A549 (cell line): ENCODE results near the gene NCS1. TPM values are rescaled to one million over a fixed set of nuclear protein-coding genes. Genes with fewer than 3 reads are reported as not detected.
A peak's percentile ranks its signal among the peaks of the same experiment; 100 is the strongest.

ENCODE experiments used
- ATAC-seq, 2 experiments: fragments of 200-7000 bp in 1 of 2; fragments of >200 bp in 1 of 2; cut with Nextera tagmentation in 1 of 2; cut with Tn5 transposase in 1 of 2; 3 replicates each; pipeline versions ENCODE4 v1.8.0 to v1.9.1; 2018 to 2020; ENCODE audit warnings: mild to moderate bottlenecking in 1 of 2, moderate library complexity in 1 of 2
- CTCF ChIA-PET: fragments of 300-600 bp; sonication (Branson Sonifier 250); formaldehyde crosslinking; extraction: SDS; loops from one replicate; lab custom pipeline; 2021; ENCODE audit warnings: antibody characterized with exemption, inconsistent platforms; lab: Yijun Ruan, JAX
- POLR2A ChIA-PET: fragments of 350-600 bp; formaldehyde crosslinking; extraction: SDS; loops from one replicate; lab custom pipeline; 2021; ENCODE audit warnings: antibody characterized with exemption, inconsistent platforms; lab: Yijun Ruan, JAX
- DNase-seq, 2 experiments: peaks; one replicate each; pipeline versions ENCODE4 v3.0.0 to v3.0.0-alpha.2; 2011 to 2016; ENCODE audit warnings: low read depth in 1 of 2, low spot score in 1 of 2
- FAIRE-seq: peaks from 2 replicates; lab custom pipeline; 2011; peaks lifted over from hg19 to GRCh38; lab: Jason Lieb, UNC
- H3K27ac ChIP-seq, 2 experiments: fragments of >200 bp; sonication (Bioruptor Twin); formaldehyde crosslinking; 3 replicates each; pipeline ENCODE4 v1.5.1; 2016 to 2017
- H3K4me1 ChIP-seq: fragments of >200 bp; sonication (Bioruptor Twin); formaldehyde crosslinking; 3 replicates; pipeline ENCODE4 v1.6.1; 2016
- H3K4me2 ChIP-seq: fragments of >200 bp; sonication (Bioruptor Twin); formaldehyde crosslinking; 3 replicates; pipeline ENCODE4 v1.6.1; 2016
- H3K4me3 ChIP-seq: fragments of >200 bp; sonication (Bioruptor Twin); formaldehyde crosslinking; 3 replicates; pipeline ENCODE4 v1.5.1; 2016
- H3K9me3 ChIP-seq: fragments of >200 bp; sonication (Bioruptor Twin); formaldehyde crosslinking; 3 replicates; pipeline ENCODE4 v1.6.1; 2016
- CHD4 ChIP-seq: fragments of 200-600 bp; sonication (generic); IDR thresholded peaks from 2 replicates; pipeline ENCODE4 v1.6.1; 2016; ENCODE audit warnings: antibody characterized with exemption, mild to moderate bottlenecking, borderline replicate concordance
- CTCF ChIP-seq: fragments of >200 bp; sonication (Bioruptor Twin); formaldehyde crosslinking; IDR thresholded peaks from 3 replicates; pipeline ENCODE4 v1.5.1; 2016
- FOSL2 ChIP-seq, 2 experiments: fragments of 450-650 bp in 1 of 2; fragments of >200 bp in 1 of 2; sonication (Bioruptor Twin) in 1 of 2; formaldehyde crosslinking; IDR thresholded peaks; 2 replicates each; pipeline versions ENCODE4 v1.5.0 to v1.6.1; 2016 to 2020; ENCODE audit warnings: mild to moderate bottlenecking in 1 of 2, moderate library complexity in 1 of 2
- HEYL ChIP-seq: fragments of 250-450 bp; sonication (Bioruptor Pico); IDR thresholded peaks from 2 replicates; pipeline ENCODE4 v1.8.0; 2021; ENCODE audit warnings: mild to moderate bottlenecking, moderate library complexity
- HOXB13 ChIP-seq: fragments of 250-450 bp; sonication (Bioruptor Pico); IDR thresholded peaks from 2 replicates; pipeline ENCODE4 v1.5.0; 2020; ENCODE audit warnings: low read depth, mild to moderate bottlenecking, moderate library complexity
- JUNB ChIP-seq: fragments of >200 bp; sonication (Bioruptor Twin); formaldehyde crosslinking; IDR thresholded peaks from 2 replicates; pipeline ENCODE4 v1.6.1; 2016
- KDM1A ChIP-seq: fragments of 200-600 bp; sonication (generic); IDR thresholded peaks from 2 replicates; pipeline ENCODE4 v1.6.1; 2016; ENCODE audit warnings: low read depth, mild to moderate bottlenecking
- MAFK ChIP-seq: fragments of 450-650 bp; IDR thresholded peaks from 2 replicates; pipeline ENCODE4 v1.6.1; 2014; ENCODE audit not compliant: partially characterized antibody
- NPAS2 ChIP-seq: fragments of 250-450 bp; sonication (Bioruptor Pico); IDR thresholded peaks from 2 replicates; pipeline ENCODE4 v1.8.0; 2022; ENCODE audit warnings: mild to moderate bottlenecking, moderate library complexity, borderline replicate concordance
- POLR2A ChIP-seq: IDR thresholded peaks from 2 replicates; pipeline ENCODE4 v1.6.1; 2012; ENCODE audit warnings: mild to moderate bottlenecking, low read length
- POLR2AphosphoS2 ChIP-seq: conservative IDR thresholded peaks from 2 replicates; pipeline ENCODE4 v1.6.1; 2012; ENCODE audit warnings: low read length, improper control_type of control experiment, inconsistent platforms
- RAD21 ChIP-seq, 2 experiments: fragments of >200 bp in 1 of 2; sonication (Bioruptor Twin) in 1 of 2; formaldehyde crosslinking in 1 of 2; IDR thresholded peaks in 1 of 2; conservative IDR thresholded peaks in 1 of 2; 2 replicates in 1 of 2; 3 replicates in 1 of 2; pipeline ENCODE4 v1.6.1; 2012 to 2018; ENCODE audit warnings: inconsistent platforms in 1 of 2
- SMC3 ChIP-seq: fragments of >200 bp; sonication (Bioruptor Twin); formaldehyde crosslinking; IDR thresholded peaks from 3 replicates; pipeline ENCODE4 v1.6.1; 2018; ENCODE audit warnings: inconsistent platforms
- SREBF2 ChIP-seq: fragments of 450-650 bp; IDR thresholded peaks from 2 replicates; pipeline ENCODE4 v1.6.1; 2014; ENCODE audit warnings: mild to moderate bottlenecking, moderate library complexity
- USF2 ChIP-seq: fragments of 450-650 bp; IDR thresholded peaks from 2 replicates; pipeline ENCODE4 v1.6.1; 2014; ENCODE audit warnings: antibody characterized with exemption
- ZNF302 ChIP-seq: fragments of 250-450 bp; sonication (Bioruptor Pico); IDR thresholded peaks from 2 replicates; pipeline ENCODE4 v1.9.0; 2021; ENCODE audit warnings: inconsistent platforms, mild to moderate bottlenecking, moderate library complexity
- ZSCAN20 ChIP-seq: fragments of 250-450 bp; sonication (Bioruptor Pico); IDR thresholded peaks from 2 replicates; pipeline ENCODE4 v1.8.0; 2022; ENCODE audit warnings: mild to moderate bottlenecking, moderate library complexity
- WGBS: methylation state at CpG from one replicate; pipeline ENCODE4 v1.1.6; 2017; ENCODE audit errors: missing lambda C conversion rate; 5-methylcytosine and 5-hydroxymethylcytosine counted together
- polyA plus RNA-seq, 4 experiments: library from polyadenylated mRNA; depleted of rRNA in 3 of 4; stranded (reverse); fragments of >200 nt; fragmentation: RNase III in 1 of 4; extraction: RNeasy Plus Mini Kit Qiagen cat#74134 plus additional on column Dnase treatment in 1 of 4; gene quantifications; 2 replicates in 3 of 4; 3 replicates in 1 of 4; pipeline ENCODE4 v1.2.3, GENCODE V29; 2011 to 2017
- TF ChIP-seq, protein P1 (sequence below): fragments of >200 bp; sonication (Bioruptor Twin); formaldehyde crosslinking; IDR thresholded peaks from 2 replicates; pipeline ENCODE4 v1.6.1; 2016

The NCS1 gene
- polyA plus RNA-seq, 2 of the 4 experiments (the other 2 are of a cell fraction), result 17.9 to 21.9 TPM

DNA sequence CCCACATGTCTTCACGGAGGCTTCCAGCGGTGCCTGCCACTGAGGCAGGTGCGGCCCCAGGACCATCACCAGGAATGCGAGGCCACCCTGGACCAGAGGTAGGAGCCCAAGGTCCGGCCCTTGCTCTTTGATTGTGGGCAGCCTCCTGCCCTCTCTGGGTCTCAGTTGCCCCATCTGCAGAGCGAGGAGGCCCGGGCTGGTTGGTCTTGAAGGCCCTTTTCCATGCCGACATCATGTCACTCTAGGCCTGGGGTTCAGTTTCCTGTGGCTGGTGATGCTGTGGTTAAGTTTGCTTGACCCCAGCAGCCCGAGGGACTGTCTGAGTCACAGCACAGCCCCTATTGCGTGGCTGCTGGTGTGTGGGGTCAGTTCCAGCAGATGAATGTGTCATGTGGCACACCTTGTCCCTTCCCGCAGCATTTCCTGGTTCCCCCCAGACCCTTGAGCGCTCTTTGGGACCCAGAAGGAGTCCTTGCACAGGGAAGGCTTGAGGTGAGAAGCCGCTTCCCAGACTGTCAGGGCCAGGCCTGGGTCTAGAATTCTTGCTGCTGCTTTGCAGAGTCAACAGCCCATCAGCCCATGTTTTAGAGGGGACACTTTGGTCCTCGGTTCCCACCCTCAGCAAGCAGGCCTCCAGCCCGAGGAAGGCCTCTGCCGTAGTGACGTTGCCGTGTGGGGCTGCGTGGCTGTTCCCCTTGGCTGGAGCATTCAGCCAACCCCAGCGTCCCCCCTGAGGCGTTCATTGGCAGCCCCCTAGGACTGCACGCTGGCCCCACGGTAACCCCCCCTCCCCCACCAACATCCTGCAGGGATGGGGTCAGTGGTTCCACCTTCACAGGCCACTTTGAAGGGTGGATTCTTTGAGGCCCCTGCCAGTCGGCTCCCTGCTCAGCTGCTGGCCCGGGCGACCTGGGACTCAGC is 62.4 kb downstream of the NCS1 start:
- 80% methylated on average over 14 of the region's 26 CpGs for WGBS
- no peak overlapping the region for H3K4me3 ChIP-seq
- CTCF ChIA-PET, result interaction anchor here (0.8 to 2.3 kb wide), 3 partner anchors 9 to 28 kb away, joined by 3 to 17 read pairs (median 3); no protein-coding TSS in a partner anchor
- POLR2A ChIA-PET, result no interaction called here
- ATAC-seq (no peak), FAIRE-seq (no peak), DNase-seq (no peak)
- no peaks in the 10 kb centered on the region for H3K9me3 ChIP-seq
- no peaks in the 10 kb centered on the region for H3K4me1 ChIP-seq
- TF ChIP-seq SREBF2 (no peak), KDM1A (no peak), POLR2AphosphoS2 (no peak), POLR2A (no peak)
- no peak overlapping the region for H3K27ac ChIP-seq
- H3K4me2 ChIP-seq, result no peak overlapping the region

DNA sequence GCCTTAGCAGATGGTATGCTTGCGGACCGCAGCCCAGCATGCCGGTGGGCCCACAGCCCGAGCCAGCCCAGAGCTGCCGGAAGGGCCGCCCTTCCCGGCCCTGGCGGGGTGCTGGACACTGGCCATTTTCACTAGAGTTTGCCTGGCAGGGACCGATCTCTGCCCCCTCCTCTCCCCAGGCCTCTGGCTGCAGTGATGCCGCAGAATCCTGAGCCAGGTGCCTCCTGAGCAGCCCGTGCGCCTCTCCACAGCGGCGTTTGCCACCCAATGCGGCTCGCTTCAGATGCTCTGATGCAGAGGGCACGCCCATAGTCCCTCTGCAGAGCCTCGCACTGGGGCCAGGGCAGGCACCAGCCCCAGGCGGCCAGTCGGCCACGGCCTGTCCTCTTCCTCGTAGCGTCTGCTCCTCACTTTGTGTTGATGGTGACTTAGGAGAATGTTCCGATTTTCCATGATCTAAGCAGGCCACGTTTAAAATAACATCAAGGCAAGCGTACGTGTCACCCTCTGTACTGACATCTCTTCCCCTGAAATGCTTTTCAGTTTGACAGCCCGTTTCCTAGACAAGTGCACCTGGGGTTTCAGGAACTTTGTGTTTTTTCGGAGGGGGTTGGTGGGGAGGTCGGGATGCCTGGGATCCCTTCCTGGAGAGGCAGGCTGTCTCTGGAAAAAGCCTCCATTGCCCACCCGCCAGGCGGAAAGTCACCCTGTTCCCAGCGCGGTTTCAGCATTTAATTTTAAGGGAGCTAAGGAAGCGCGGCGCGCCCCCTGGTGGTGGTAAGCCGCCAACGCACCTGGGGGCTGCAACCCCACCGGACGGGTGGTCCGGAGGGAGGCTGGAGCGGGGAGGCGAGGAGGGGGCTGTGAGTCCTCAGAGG is 63.6 kb downstream of the NCS1 start:
- peak in 1 of 2 experiments; percentile 67; a peak in 3 of 6 replicates for ATAC-seq
- no peak overlapping the region for H3K27ac ChIP-seq
- peak; percentile 79 to 85 for TF ChIP-seq RAD21 (conservative IDR thresholded peaks at IDR 0.05 in 1 of 2, IDR thresholded peaks at IDR 0.05 in 1 of 2)
- TF ChIP-seq SMC3, result peak; percentile 93
- no peak for TF ChIP-seq CHD4
- TF ChIP-seq, protein P1, sequence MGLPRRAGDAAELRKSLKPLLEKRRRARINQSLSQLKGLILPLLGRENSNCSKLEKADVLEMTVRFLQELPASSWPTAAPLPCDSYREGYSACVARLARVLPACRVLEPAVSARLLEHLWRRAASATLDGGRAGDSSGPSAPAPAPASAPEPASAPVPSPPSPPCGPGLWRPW, result no peak
- TF ChIP-seq MAFK, result peak; percentile 13
- peak; percentile 92 for TF ChIP-seq CTCF
- TF ChIP-seq, all 56 proteins: peak for 4
- FAIRE-seq, result no peak
- ChIA-PET POLR2A (interaction anchor here (1.1 kb wide), 1 partner anchor 128 kb away, joined by 3 read pairs; no protein-coding TSS in a partner anchor), CTCF (interaction anchor here (0.6 to 11.4 kb wide), 35 partner anchors 9 to 371 kb away, joined by 3 to 191 read pairs (median 5); no protein-coding TSS in a partner anchor)
- 48% methylated on average over 37 of the region's 45 CpGs for WGBS
- Histone ChIP-seq H3K4me1 (peaks cover 9% of the 10 kb centered on the region; the same call in 2 of the 3 replicates), H3K9me3 (no peaks in the 10 kb centered on the region), H3K4me2 (no peak overlapping the region), H3K4me3 (no peak overlapping the region)
- DNase-seq, result peak; percentile 47 to 48

DNA sequence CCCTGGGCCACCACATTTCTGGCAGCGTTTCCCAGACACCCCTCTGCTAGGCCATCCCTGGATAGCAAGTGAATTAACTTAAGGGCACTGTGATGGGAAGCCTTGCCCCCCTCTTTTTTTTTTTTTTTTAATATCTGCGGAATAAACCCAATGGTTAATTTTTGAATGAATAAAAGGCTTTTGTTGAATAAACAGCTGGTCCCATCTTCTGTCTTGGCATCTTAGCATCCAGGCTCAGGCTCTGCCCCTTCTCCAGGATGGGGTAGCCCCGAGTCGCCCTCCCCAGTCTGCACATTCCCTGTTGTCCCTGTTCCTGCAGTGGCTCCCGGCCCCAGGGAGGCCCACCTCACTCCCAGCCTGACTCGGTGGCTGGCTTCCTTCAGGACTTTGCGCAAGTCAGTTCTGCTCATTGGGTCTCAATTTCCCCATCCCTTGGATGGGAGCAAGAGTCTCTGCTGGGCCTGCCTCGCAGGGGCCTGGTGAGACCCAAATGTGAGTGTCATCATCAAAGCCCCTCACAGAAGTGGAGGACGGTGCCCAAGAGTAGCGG is 64.3 kb downstream of the NCS1 start:
- H3K27ac ChIP-seq, result no peak overlapping the region
- ChIA-PET CTCF (interaction anchor here (0.6 to 11.4 kb wide), 39 partner anchors 9 to 371 kb away, joined by 3 to 191 read pairs (median 4); no protein-coding TSS in a partner anchor), POLR2A (interaction anchor here (1.1 kb wide), 1 partner anchor 128 kb away, joined by 3 read pairs; no protein-coding TSS in a partner anchor)
- H3K9me3 ChIP-seq, result no peaks in the 10 kb centered on the region
- peaks cover 12% of the 10 kb centered on the region; the same call in 2 of the 3 replicates for H3K4me1 ChIP-seq
- H3K4me2 ChIP-seq, result no peak overlapping the region
- no peak for DNase-seq
- no peak for FAIRE-seq
- no peak for ATAC-seq
- TF ChIP-seq HEYL (no peak), HOXB13 (CRISPR knock-in tag) (no peak), ZSCAN20 (CRISPR knock-in tag) (no peak), RAD21 (conservative IDR thresholded peaks at IDR 0.05 in 1 of 2, IDR thresholded peaks at IDR 0.05 in 1 of 2) (peak in 1 of 2 experiments; percentile 19; a peak in 1 of 5 replicates), ZNF302 (CRISPR knock-in tag) (no peak), CTCF (peak; percentile 16), FOSL2 (IDR thresholded peaks at IDR 0.05) (no peak), FOSL2 (CRISPR knock-in tag; IDR thresholded peaks at IDR 0.05) (no peak), USF2 (no peak), JUNB (no peak), MAFK (no peak), NPAS2 (no peak), POLR2A (no peak)
- TF ChIP-seq, protein P1, result no peak
- TF ChIP-seq, all 56 proteins: peak for 2
- 62% methylated on average over 10 of the region's 10 CpGs for WGBS
- no peak overlapping the region for H3K4me3 ChIP-seq
